22Rv1 (cell line): ENCODE results near the gene ARL17B.
"Not testable (repeated sequence)": the region's sequence is repeated elsewhere in the genome, so short reads cannot be mapped to it uniquely, and the experiment has no call there.

ENCODE experiments used
- CTCF ChIP-seq: fragments of 450-650 bp; IDR thresholded peaks from 2 replicates; pipeline ENCODE4 v1.5.1; 2017; ENCODE audit warnings: mild to moderate bottlenecking
- ZFX ChIP-seq: fragments of 450-650 bp; IDR thresholded peaks from 2 replicates; pipeline ENCODE4 v1.6.1; 2017; ENCODE audit warnings: antibody characterized with exemption, borderline replicate concordance

- TF ChIP-seq CTCF, ZFX: not testable (repeated sequence)
These were observed 116.4 kb downstream of the ARL17B start for GRCh38 chr17:46244949-46245768.
